Right renal pelvis (tissue), 4 donors: ENCODE results near the gene TBCC. TPM values are rescaled to one million over a fixed set of nuclear protein-coding genes. Genes with fewer than 3 reads are reported as not detected.
"Not testable (repeated sequence)": the region's sequence is repeated elsewhere in the genome, so short reads cannot be mapped to it uniquely, and the experiment has no call there.

ENCODE experiments used
- DNase-seq, 4 donors: peaks; one replicate each; pipeline ENCODE4 v3.0.0-alpha.2; 2013; ENCODE audit warnings: low read depth in 4 of 4, low spot score in 3 of 4, missing footprints in 1 of 4
- polyA plus RNA-seq, 4 donors: library from polyadenylated mRNA; unstranded; fragments of 120-200 nt; gene quantifications; one replicate each; pipeline ENCODE4 v1.2.1, GENCODE V29; 2013; ENCODE audit not compliant: insufficient read length in 4 of 4

The TBCC gene
- 10 to 100 TPM; 23.2 to 25.3 (median 23.6) TPM for polyA plus RNA-seq

GRCh38 chr6:42745640-42746462 is at the start of gene TBCC:
Gene TBCC (minus strand): TSS chr6:42746103. CDS start chr6:42746073, 30 bp downstream.
- DNase-seq: peak; percentile 94 to 98 (median 97)

GRCh38 chr6:42795651-42796050 is 49.7 kb upstream of the TBCC start:
- DNase-seq: no peak

GRCh38 chr6:42791706-42792320 is 45.9 kb upstream of the TBCC start:
- no peak for DNase-seq

GRCh38 chr6:42790549-42791181 is 44.8 kb upstream of the TBCC start:
- DNase-seq: no peak

- DNase-seq: no peak
Observed at GRCh38 chr6:42788671-42789070, 42.8 kb upstream of the TBCC start.

- no peak for DNase-seq
Observed at GRCh38 chr6:42787063-42787472, 41.2 kb upstream of the TBCC start.

- no peak for DNase-seq
Observed at GRCh38 chr6:42786525-42786985, 40.7 kb upstream of the TBCC start.

- no peak for DNase-seq
Observed at GRCh38 chr6:42784717-42785498, 39.0 kb upstream of the TBCC start.

GRCh38 chr6:42783876-42784642 is 38.2 kb upstream of the TBCC start:
- DNase-seq: no peak

GRCh38 chr6:42783177-42783875 is 37.4 kb upstream of the TBCC start:
- peak in 2 of 4 donors; percentile 58 to 85 for DNase-seq

- DNase-seq: peak in 1 of 4 donors; percentile 74
Observed at GRCh38 chr6:42782689-42783176, 36.8 kb upstream of the TBCC start.

GRCh38 chr6:42781796-42782688 is 36.1 kb upstream of the TBCC start, which contains the start of gene BICRAL:
Gene BICRAL (plus strand): TSS chr6:42782052. CDS start chr6:42822023, 39,971 bp downstream.
- DNase-seq: peak in 2 of 4 donors; percentile 74 to 80

- DNase-seq: no peak
Observed at GRCh38 chr6:42781546-42781795, 35.6 kb upstream of the TBCC start.

- no peak for DNase-seq
Observed at GRCh38 chr6:42779521-42779920, 33.6 kb upstream of the TBCC start.

GRCh38 chr6:42778122-42778521 is 32.2 kb upstream of the TBCC start:
- DNase-seq: no peak

- DNase-seq: no peak
Observed at GRCh38 chr6:42777126-42777822, 31.4 kb upstream of the TBCC start.

- DNase-seq: not testable (repeated sequence)
Observed at GRCh38 chr6:42774821-42775487, 29.1 kb upstream of the TBCC start.
